IPS-18c (cell line): ENCODE measurements around the gene TSHZ2.

Source experiments
- H3K4me3 ChIP-seq: 2 replicates; pipeline ENCODE4 v1.7.0; 2013; ENCODE audit warnings: low read depth, mild to moderate bottlenecking, low read length, moderate library complexity; ENCODE audit not compliant: insufficient read depth
- H3K9me3 ChIP-seq: one replicate; pipeline ENCODE4 v1.6.1; 2013; ENCODE audit warnings: mild to moderate bottlenecking, low read length, moderate library complexity; ENCODE audit not compliant: control insufficient read depth, insufficient read depth

The TSHZ2 gene

DNA sequence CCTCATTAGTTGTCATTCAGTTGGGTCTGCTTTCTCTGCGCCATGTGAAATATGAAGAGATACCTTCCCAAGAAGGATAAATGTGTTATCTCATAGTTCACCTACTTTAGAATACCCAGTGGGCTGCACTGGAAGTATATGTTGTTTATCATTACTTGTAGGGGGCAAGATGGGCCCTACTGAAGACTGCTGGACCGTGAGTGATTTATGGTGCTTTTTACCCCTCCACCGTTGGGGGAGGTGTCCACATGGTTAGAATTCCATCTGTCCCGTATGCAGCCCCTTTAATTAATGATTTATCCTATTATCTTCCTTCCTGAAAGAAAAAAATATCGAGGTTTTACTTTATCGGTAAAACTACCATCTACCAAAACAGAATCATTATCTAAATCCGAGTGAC lies 97.0 kb downstream of the TSHZ2 start:
- no peaks in the 10 kb centered on the region for H3K9me3 ChIP-seq
- no peak overlapping the region for H3K4me3 ChIP-seq

DNA sequence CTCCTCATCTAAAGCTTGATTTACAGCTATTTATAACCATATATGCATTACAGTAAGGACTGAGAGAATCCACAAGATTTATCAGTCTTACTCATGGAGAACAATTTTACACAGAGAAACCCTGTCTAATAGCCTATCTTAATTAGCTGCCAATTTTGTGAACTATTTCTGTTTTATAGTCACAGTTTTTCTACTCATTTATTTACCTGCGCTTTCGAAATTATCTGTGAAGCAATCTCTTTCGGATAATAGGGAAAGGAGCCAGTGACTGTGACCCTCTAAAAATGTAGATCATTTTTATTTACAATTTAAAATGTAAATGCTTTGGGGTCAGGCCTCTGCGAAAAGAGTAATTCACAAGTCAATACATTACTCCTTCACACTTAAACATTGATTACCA lies 98.1 kb downstream of the TSHZ2 start:
- Histone ChIP-seq H3K9me3 (no peaks in the 10 kb centered on the region), H3K4me3 (no peak overlapping the region)

GRCh38 chr20:53070706-53071392 lies 98.7 kb downstream of the TSHZ2 start:
- H3K9me3 ChIP-seq = no peaks in the 10 kb centered on the region
- H3K4me3 ChIP-seq = no peak overlapping the region

GRCh38 chr20:53071833-53072232 lies 99.7 kb downstream of the TSHZ2 start:
- no peak overlapping the region for H3K4me3 ChIP-seq
- no peaks in the 10 kb centered on the region for H3K9me3 ChIP-seq

DNA sequence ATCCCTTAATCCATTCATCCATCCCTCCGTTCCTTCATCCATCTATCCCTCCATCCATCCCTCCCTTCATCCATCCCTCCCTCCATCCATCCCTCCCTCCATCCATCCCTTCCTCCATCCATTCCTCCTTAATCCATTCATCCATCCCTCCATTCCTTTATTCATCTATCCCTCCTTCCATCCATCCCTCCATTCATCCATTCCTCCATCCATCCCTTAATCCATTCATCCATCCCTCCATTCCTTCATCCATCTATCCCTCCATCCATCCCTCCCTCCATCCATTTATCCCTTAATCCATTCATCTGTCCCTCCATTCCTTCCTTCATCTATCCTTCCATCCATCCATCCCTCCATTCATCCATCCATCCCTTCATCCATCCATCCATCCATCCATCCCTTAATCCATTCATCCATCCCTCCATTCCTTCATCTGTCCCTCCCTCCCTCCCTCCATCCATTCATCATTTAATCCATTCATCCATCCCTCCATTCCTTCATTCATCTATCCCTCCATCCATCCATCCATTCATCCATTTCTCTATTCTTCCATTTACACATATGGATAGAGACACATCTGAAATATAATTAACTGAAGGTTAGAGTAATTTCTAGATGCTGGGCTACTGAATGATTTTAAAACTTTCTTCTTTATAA lies 100.9 kb downstream of the TSHZ2 start:
- no peaks in the 10 kb centered on the region for H3K9me3 ChIP-seq
- H3K4me3 ChIP-seq = no peak overlapping the region

DNA sequence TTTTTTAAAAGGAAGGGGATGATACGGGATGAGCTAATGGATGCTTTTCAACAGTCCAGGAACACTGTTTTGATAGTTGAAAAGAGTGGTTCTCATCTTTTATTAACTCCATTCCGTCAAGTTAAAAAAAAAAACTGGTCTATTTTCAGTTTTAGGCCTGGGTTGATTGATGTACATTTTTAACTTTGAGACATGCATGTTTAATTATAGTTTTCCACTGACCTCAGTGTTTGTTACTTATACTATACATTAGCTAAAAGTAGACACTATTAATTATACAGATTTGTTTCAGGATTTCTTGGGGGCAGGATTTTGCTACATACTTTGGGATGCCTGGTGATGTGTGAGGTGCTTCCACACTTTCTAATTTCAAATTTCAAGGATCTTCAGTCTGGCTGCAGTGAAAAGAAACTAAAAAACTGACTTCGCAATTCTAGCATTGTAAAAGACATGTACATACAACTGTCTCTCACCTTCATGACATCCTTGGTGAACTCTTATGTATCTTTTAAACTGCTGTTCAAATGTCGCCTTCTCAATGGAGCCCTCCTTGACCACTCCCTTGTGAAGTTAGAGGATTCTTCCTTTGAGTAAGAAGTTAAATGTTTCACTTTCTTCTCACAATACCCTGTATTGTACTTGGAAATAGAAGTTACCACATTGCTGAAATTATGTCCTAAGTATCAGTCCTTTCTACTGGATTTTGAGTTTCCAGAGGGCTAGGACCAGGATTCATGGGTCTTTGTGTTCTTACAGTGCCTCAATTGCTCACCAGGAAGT lies 101.7 kb downstream of the TSHZ2 start:
- no peaks in the 10 kb centered on the region for H3K9me3 ChIP-seq
- H3K4me3 ChIP-seq = no peak overlapping the region

DNA sequence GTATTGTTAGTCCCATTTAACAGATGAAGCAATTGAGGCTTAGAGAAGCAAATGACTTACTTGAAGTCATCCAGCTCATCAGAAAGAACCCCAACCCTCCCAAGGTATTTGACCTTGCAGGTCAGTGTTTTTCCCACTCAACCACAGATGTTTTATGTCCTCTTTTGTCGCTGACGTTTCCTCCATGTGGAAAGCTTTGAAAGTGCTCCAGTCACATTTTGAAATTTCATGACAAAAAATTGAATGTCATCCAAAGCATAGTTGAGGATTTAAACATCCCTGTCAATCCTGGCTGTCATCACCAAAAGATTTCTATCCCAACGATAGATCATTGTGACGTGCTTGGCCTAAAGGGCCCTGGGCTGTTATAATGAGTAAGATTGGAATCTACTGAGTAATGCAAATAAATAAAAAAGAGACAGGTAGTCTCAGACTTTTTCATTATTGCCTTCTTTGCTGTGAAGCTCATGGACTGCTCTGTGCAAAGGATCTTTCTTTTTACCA lies 102.7 kb downstream of the TSHZ2 start:
- Histone ChIP-seq H3K4me3 (no peak overlapping the region), H3K9me3 (no peaks in the 10 kb centered on the region)

DNA sequence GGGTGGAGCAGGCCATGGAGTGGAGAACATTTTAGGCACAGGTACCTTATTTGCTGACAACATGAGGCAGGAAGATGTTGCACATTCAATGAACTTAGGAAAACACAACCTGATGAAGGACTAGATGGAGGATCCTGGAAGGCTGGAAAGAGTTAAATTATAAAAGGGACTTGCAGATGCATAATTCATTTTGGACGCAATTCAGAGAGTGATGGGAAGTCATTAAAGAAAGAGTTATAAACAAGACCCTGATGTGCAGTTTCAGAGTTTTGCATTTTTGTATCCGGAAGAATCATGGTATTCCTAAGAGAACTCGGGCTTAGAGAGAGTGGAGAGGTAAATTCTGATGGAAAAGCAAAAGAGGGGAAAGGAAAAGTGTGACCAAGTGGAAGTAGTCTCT lies 104.5 kb downstream of the TSHZ2 start:
- Histone ChIP-seq H3K9me3 (no peaks in the 10 kb centered on the region), H3K4me3 (no peak overlapping the region)

- H3K4me3 ChIP-seq = no peak overlapping the region
Measured at GRCh38 chr20:53077373-53078205, 105.4 kb downstream of the TSHZ2 start.

GRCh38 chr20:53078761-53079160 lies 106.6 kb downstream of the TSHZ2 start:
- no peak overlapping the region for H3K4me3 ChIP-seq
- no peaks in the 10 kb centered on the region for H3K9me3 ChIP-seq

More at GRCh38 chr20:53077373-53078205, 105.4 kb downstream of the TSHZ2 start:
- no peaks in the 10 kb centered on the region for H3K9me3 ChIP-seq

- Histone ChIP-seq H3K4me3 (no peak overlapping the region), H3K9me3 (no peaks in the 10 kb centered on the region)
Measured at GRCh38 chr20:53079261-53079691, 107.1 kb downstream of the TSHZ2 start.

GRCh38 chr20:53079828-53080686 lies 107.9 kb downstream of the TSHZ2 start:
- Histone ChIP-seq H3K9me3 (no peaks in the 10 kb centered on the region), H3K4me3 (no peak overlapping the region)

DNA sequence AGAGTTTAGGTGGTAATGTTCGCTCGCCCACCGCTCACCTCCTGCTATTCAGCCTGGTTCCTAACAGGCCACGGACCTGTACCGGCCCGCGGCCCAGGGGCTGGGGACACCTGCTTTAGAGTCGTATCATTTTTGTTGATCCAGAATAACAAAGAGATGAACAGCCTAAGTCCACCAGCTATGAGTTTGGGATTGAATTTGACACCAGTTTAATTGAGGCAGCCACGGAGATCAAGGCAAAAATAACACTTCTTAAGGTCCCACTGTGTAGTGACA lies 108.5 kb downstream of the TSHZ2 start:
- H3K9me3 ChIP-seq = no peaks in the 10 kb centered on the region
- H3K4me3 ChIP-seq = no peak overlapping the region

DNA sequence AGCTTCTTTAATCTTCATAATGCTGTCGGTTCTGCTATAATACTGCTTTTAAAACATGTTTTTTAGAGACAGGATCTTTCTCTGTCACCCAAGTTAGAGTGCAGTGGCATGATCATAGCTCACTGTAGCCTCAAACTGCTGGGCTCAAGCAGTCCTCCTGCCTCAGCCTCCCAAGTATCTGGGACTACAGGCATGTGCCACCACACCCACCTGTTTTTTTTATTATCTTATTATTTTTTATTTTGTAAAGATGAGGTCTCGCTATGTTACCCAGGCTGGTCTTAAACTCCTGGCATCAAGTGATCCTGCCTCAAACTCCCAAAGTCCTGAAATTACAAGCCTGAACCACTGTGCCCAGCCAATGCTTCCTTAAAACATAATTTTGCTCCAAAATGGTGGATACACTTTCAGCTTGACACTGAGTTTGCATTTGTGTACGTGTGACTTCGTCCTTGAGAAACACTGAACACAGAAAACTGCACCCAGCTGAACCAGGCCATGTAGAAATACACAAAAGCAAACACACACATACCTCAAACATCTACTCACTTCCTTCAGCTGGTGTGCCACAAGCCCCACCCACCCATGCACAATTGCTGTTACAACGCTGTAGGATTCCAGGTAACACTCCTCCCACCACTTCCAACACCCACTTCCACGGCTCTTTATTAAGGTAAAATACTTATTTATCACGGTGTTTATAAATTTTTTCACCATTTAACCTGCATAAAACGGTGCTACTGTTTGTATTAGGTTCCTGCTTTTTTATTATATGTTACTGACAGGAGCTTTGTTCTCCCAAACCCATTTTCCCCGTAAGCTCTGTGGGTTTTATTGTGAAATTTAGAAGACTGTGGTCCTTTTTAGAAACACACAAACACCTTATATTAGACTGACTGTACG lies 109.1 kb downstream of the TSHZ2 start:
- H3K4me3 ChIP-seq = no peak overlapping the region
- no peaks in the 10 kb centered on the region for H3K9me3 ChIP-seq

DNA sequence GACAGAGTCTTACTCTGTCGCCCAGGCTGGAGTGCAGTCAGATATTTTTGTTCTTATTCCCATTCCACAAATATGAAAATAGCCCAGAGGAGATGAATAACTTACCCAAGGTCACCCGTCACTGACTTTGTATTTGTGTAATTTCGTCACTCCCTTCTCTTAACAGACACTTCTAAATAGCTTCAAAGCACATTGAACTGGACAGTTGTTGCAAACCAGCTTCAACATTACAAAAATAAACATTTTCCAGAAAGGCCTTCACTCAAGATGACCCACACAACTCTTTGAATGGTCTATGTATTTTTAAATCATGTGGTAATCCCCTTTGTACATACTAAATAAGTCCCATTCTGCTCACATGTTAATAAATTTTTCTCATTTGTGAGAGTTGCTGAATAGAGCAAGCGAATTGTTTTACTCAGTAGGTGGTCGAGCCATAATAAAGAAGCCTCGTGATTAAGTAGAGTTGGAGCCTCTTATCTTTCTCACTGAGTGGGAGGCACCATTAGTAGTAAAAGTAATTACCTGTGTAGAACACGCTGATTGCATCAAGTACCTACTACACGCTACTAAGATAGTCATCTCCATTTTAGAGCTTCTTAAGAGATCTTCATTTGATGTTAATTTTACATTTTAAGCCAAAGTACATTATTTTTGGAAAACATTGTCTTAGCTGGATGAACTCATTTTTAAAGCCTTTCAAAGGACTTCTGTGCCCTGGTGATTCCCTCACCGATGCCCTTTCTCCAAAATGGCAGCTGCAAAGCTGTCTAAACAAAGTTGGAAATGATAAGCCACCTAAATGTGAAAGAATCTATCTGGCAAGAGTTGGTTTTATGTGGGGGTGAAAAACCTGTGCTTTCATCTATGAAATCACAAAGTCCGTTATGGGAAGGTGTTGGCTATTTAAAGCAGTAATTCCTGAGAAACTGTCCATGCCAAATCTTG lies 110.0 kb downstream of the TSHZ2 start:
- Histone ChIP-seq H3K9me3 (no peaks in the 10 kb centered on the region), H3K4me3 (no peak overlapping the region)
